HL-60 (cell line): ENCODE results near the gene CCNJ.

ENCODE experiments used
- DNase-seq, 2 experiments: peaks; one replicate each; pipeline ENCODE4 v3.0.0-alpha.2; 2010 to 2020; ENCODE audit warnings: low read depth in 1 of 2, low spot score in 1 of 2
- H3K27ac ChIP-seq: fragments of 250-450 bp; sonication (Bioruptor Pico); replicated peaks from 2 replicates; pipeline ENCODE4 v1.5.1; 2020; ENCODE audit warnings: mild to moderate bottlenecking, moderate library complexity
- H3K27me3 ChIP-seq: fragments of 250-450 bp; sonication (Bioruptor Pico); 2 replicates; pipeline ENCODE4 v1.5.1; 2021; ENCODE audit warnings: mild to moderate bottlenecking, moderate library complexity; ENCODE audit not compliant: insufficient read depth, poor library complexity, severe bottlenecking
- H3K4me3 ChIP-seq: replicated peaks from 2 replicates; pipeline ENCODE4 v1.5.1; 2011; ENCODE audit warnings: mild to moderate bottlenecking, control low read depth, low read length; ENCODE audit not compliant: insufficient read depth
- CTCF ChIP-seq: IDR thresholded peaks from one replicate; pipeline ENCODE4 v1.5.1; 2011; ENCODE audit warnings: low read length, control low read depth, inconsistent platforms; ENCODE audit not compliant: insufficient read depth
- GABPA ChIP-seq: IDR thresholded peaks from 2 replicates; pipeline ENCODE4 v1.6.1; 2012; ENCODE audit warnings: low read depth
- POLR2AphosphoS5 ChIP-seq: IDR thresholded peaks from 2 replicates; pipeline ENCODE4 v1.6.1; 2012; ENCODE audit warnings: low read depth
- REST ChIP-seq: IDR thresholded peaks from 2 replicates; pipeline ENCODE4 v1.6.1; 2012; ENCODE audit warnings: low read depth; ENCODE audit not compliant: insufficient replicate concordance
- SPI1 ChIP-seq: IDR thresholded peaks from 2 replicates; pipeline ENCODE4 v1.6.1; 2012; ENCODE audit warnings: low read depth, mild to moderate bottlenecking, borderline replicate concordance

CCNJ gene

DNA sequence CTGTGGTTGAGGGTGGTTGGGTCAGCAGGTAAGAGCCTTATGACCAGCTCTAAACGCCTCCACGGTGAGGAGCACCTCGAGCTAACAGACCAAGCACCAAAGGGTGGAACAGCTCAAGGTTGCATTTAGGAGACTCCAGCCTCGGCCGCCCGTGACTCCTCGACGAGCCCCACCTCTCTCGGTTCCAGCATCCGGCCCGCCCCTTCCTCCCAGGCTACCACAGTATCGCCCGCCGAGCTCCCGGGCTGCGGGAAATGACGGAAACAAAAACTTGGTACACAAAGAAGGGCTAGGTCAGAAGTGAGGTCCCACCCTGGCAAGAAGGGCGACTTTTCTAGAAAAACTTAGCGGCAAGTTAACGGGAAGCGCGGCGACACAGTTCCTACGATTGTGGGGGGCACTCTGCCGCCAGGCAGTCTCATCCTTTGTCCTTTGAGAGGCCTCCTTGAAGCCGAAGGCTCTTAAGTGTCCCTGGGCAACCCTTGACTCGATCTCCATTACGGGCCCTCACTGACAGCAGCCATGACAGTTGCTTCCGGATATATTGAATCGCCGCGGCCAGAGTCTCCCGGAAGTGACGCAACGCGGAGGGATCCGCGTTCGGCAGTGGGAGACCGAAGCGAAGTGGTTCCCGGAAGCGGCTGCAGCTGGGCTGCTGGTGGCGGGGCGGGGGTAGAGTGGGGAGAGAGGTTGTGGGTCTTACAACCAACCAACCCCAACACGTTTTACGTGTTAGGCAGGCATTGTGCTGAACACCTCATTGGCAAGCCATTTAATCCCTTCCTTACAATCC, 46.5 kb downstream of the CCNJ start:
- no peaks in the 10 kb centered on the region for H3K27me3 ChIP-seq
- DNase-seq = peak; percentile 96
- TF ChIP-seq GABPA = peak; percentile 88
- peak; percentile 57; the same call in 1 of the 2 replicates for TF ChIP-seq SPI1
- TF ChIP-seq CTCF = no peak
- TF ChIP-seq REST = peak; percentile 76
- peak; percentile 76 for TF ChIP-seq POLR2AphosphoS5
- peak overlapping the region; percentile 40 for H3K4me3 ChIP-seq
- H3K27ac ChIP-seq = peak overlapping the region; percentile 95

DNA sequence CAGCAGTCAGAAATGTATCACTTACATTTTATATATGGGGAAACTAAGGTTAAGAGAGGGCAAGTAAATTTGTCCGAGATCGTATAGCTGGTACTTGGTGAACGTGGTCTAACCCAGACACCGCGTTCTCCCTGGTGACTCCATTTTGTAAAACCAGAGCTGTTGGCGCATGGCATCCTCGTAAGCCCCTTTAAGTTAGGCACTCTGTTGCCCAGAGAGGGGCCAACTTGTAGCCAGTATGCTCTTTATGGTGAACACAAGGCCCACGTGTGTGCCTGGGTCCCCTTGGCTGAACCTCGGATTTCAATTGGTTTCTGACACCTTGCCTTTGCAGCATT, 47.0 kb downstream of the CCNJ start:
- Histone ChIP-seq H3K27ac (peak overlapping the region; percentile 95), H3K27me3 (no peaks in the 10 kb centered on the region), H3K4me3 (peak overlapping the region; percentile 40)
- no peak for DNase-seq
- no peak for TF ChIP-seq POLR2AphosphoS5
- TF ChIP-seq CTCF = no peak
- no peak for TF ChIP-seq REST
- TF ChIP-seq SPI1 = no peak
- TF ChIP-seq GABPA = no peak

DNA sequence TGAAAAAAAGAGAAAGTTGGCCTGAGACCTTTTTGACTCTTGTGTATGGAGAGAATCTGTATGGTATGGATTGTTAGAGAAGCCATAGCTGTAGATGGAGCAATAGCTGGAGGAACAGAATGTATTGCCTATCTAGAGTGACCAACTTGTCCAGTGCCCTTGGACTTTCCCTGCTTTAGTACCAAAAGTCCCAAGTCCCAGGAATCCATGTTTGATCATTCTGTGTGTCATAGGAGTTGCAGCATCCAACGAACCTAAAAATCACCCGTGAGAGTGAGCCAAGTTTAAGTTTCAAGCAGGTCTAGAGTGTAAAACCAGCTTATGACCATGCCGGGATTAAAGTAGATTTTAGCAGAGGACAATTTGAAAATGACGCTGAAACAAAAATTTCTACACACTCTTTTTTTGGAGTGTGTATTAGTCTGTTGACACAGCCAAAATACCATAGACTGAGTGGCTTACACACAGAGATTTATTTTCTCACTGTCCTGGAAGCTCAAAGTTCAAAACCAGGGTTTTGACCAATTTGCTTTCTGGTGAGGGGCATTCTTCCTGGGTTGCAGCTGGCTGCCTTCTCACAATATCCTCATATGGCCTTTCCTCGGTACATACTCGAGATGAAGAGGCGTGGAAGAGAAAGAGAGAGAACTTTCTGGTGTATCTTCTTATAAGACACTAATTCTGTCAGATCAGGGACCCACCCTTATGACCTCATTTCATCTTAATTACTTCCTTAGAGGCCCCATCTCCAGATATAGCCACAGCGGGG, 49.8 kb downstream of the CCNJ start:
- H3K4me3 ChIP-seq = no peak overlapping the region
- TF ChIP-seq GABPA (no peak), REST (no peak), CTCF (no peak), SPI1 (no peak)
- no peak overlapping the region for H3K27ac ChIP-seq
- DNase-seq = no peak
- H3K27me3 ChIP-seq = no peaks in the 10 kb centered on the region
